Muscle layer of colon (tissue), 2 donors: Measurements from ENCODE around the gene ZNF697.
"Not testable (repeated sequence)": the region's sequence is repeated elsewhere in the genome, so short reads cannot be mapped to it uniquely, and the experiment has no call there.

Source experiments
- H3K27ac ChIP-seq: one replicate; pipeline ENCODE4 v1.7.0; 2013; ENCODE audit warnings: low read depth, mild to moderate bottlenecking, low read length, moderate library complexity
- H3K27me3 ChIP-seq, 2 donors: one replicate each; pipeline ENCODE4 v1.7.0; 2013; ENCODE audit warnings: low read length in 2 of 2, mild to moderate bottlenecking in 2 of 2; ENCODE audit not compliant: insufficient read depth in 2 of 2, control insufficient read depth in 1 of 2
- H3K36me3 ChIP-seq: one replicate; pipeline ENCODE4 v1.7.0; 2013; ENCODE audit warnings: mild to moderate bottlenecking, low read length; ENCODE audit not compliant: insufficient read depth
- H3K4me1 ChIP-seq: one replicate; pipeline ENCODE4 v1.7.0; 2013; ENCODE audit warnings: mild to moderate bottlenecking, low read length; ENCODE audit not compliant: insufficient read depth
- H3K4me3 ChIP-seq, 2 donors: one replicate each; pipeline ENCODE4 v1.7.0; 2013; ENCODE audit warnings: low read length in 2 of 2, low read depth in 1 of 2, mild to moderate bottlenecking in 1 of 2, moderate library complexity in 1 of 2
- H3K9ac ChIP-seq: one replicate; pipeline ENCODE4 v1.7.0; 2013; ENCODE audit warnings: low read length
- H3K9me3 ChIP-seq: one replicate; pipeline ENCODE4 v1.7.0; 2013; ENCODE audit warnings: mild to moderate bottlenecking, low read length
- donor health status: abdominal sarcoma.
- donor health status: Adenocarcinoma of cecum.

Gene ZNF697

GRCh38 chr1:119647734-119648619 lies at the start of gene ZNF697:
Gene ZNF697, minus strand, starts transcription at chr1:119648266. Its CDS starts 22,166 bp downstream, at chr1:119626100.
- H3K27me3 ChIP-seq: no peaks in the 10 kb centered on the region
- H3K9ac ChIP-seq: peak within 1 kb of the TSS; percentile 49
- H3K4me3 ChIP-seq: peak within 1 kb of the TSS; percentile 82 to 89
- H3K4me1 ChIP-seq: peaks cover 12% of the 10 kb centered on the region
- peak within 1 kb of the TSS; percentile 80 for H3K27ac ChIP-seq
- H3K36me3 ChIP-seq: no peaks in the 10 kb centered on the region
- H3K9me3 ChIP-seq: no peaks in the 10 kb centered on the region

GRCh38 chr1:119697598-119697997 lies 49.5 kb upstream of the ZNF697 start:
- Histone ChIP-seq H3K27me3 (no peaks in the 10 kb centered on the region), H3K9me3 (no peaks in the 10 kb centered on the region), H3K4me3 (no peak overlapping the region), H3K4me1 (no peaks in the 10 kb centered on the region), H3K36me3 (no peaks in the 10 kb centered on the region), H3K9ac (no peak overlapping the region), H3K27ac (no peak overlapping the region)

- H3K4me3 ChIP-seq, H3K4me1 ChIP-seq, H3K36me3 ChIP-seq, H3K27ac ChIP-seq, H3K9me3 ChIP-seq, H3K27me3 ChIP-seq, H3K9ac ChIP-seq: not testable (repeated sequence)
These were observed 48.8 kb upstream of the ZNF697 start for GRCh38 chr1:119696863-119697262.

- H3K27ac ChIP-seq: no peak overlapping the region
- H3K4me3 ChIP-seq: no peak overlapping the region
- H3K9me3 ChIP-seq: no peaks in the 10 kb centered on the region
- no peak overlapping the region for H3K9ac ChIP-seq
- no peaks in the 10 kb centered on the region for H3K27me3 ChIP-seq
- no peaks in the 10 kb centered on the region for H3K36me3 ChIP-seq
- H3K4me1 ChIP-seq: no peaks in the 10 kb centered on the region
These were observed 41.4 kb upstream of the ZNF697 start for GRCh38 chr1:119689511-119689910.

GRCh38 chr1:119688810-119689209 lies 40.7 kb upstream of the ZNF697 start:
- Histone ChIP-seq H3K4me1 (no peaks in the 10 kb centered on the region), H3K9ac (no peak overlapping the region), H3K9me3 (no peaks in the 10 kb centered on the region), H3K4me3 (no peak overlapping the region), H3K36me3 (no peaks in the 10 kb centered on the region), H3K27ac (no peak overlapping the region), H3K27me3 (no peaks in the 10 kb centered on the region)

GRCh38 chr1:119687434-119688079 lies 39.5 kb upstream of the ZNF697 start:
- Histone ChIP-seq H3K4me1 (no peaks in the 10 kb centered on the region), H3K27ac (no peak overlapping the region), H3K36me3 (no peaks in the 10 kb centered on the region), H3K4me3 (no peak overlapping the region), H3K9me3 (no peaks in the 10 kb centered on the region), H3K9ac (no peak overlapping the region), H3K27me3 (no peaks in the 10 kb centered on the region)

GRCh38 chr1:119686661-119687060 lies 38.6 kb upstream of the ZNF697 start:
- no peaks in the 10 kb centered on the region for H3K4me1 ChIP-seq
- H3K9ac ChIP-seq: no peak overlapping the region
- H3K36me3 ChIP-seq: no peaks in the 10 kb centered on the region
- H3K27me3 ChIP-seq: no peaks in the 10 kb centered on the region
- H3K27ac ChIP-seq: no peak overlapping the region
- H3K9me3 ChIP-seq: no peaks in the 10 kb centered on the region
- H3K4me3 ChIP-seq: no peak overlapping the region

- Histone ChIP-seq H3K9me3 (no peaks in the 10 kb centered on the region), H3K27ac (no peak overlapping the region), H3K27me3 (no peaks in the 10 kb centered on the region), H3K36me3 (no peaks in the 10 kb centered on the region), H3K4me3 (no peak overlapping the region), H3K9ac (no peak overlapping the region), H3K4me1 (no peaks in the 10 kb centered on the region)
These were observed 35.8 kb upstream of the ZNF697 start for GRCh38 chr1:119683893-119684292.

GRCh38 chr1:119682141-119682540 lies 34.1 kb upstream of the ZNF697 start:
- no peaks in the 10 kb centered on the region for H3K36me3 ChIP-seq
- H3K4me3 ChIP-seq: no peak overlapping the region
- H3K9me3 ChIP-seq: no peaks in the 10 kb centered on the region
- H3K27ac ChIP-seq: no peak overlapping the region
- H3K9ac ChIP-seq: no peak overlapping the region
- H3K27me3 ChIP-seq: no peaks in the 10 kb centered on the region
- no peaks in the 10 kb centered on the region for H3K4me1 ChIP-seq

- Histone ChIP-seq H3K9me3 (no peaks in the 10 kb centered on the region), H3K4me1 (no peaks in the 10 kb centered on the region), H3K27me3 (no peaks in the 10 kb centered on the region), H3K36me3 (no peaks in the 10 kb centered on the region), H3K27ac (no peak overlapping the region), H3K4me3 (no peak overlapping the region), H3K9ac (no peak overlapping the region)
These were observed 33.5 kb upstream of the ZNF697 start for GRCh38 chr1:119681560-119681959.

- H3K9me3 ChIP-seq: no peaks in the 10 kb centered on the region
- H3K36me3 ChIP-seq: no peaks in the 10 kb centered on the region
- no peaks in the 10 kb centered on the region for H3K27me3 ChIP-seq
- no peaks in the 10 kb centered on the region for H3K4me1 ChIP-seq
- no peak overlapping the region for H3K9ac ChIP-seq
- H3K27ac ChIP-seq: no peak overlapping the region
- H3K4me3 ChIP-seq: no peak overlapping the region
These were observed 32.7 kb upstream of the ZNF697 start for GRCh38 chr1:119680723-119681122.
